HEK293 (cell line): ENCODE data around the gene INO80E.

Experiments used
- CTCF ChIP-seq: fragments of 450-650 bp; formaldehyde crosslinking; IDR thresholded peaks from 2 replicates; pipeline ENCODE4 v1.5.1; 2016; ENCODE audit warnings: missing biosample characterization, missing genetic modification characterization
- HOXA7 ChIP-seq: sonication (generic); formaldehyde crosslinking; IDR thresholded peaks from 2 replicates; pipeline ENCODE4 v1.8.1; 2022; ENCODE audit warnings: missing genetic modification reagents, borderline replicate concordance
- TCF7L2 ChIP-seq: IDR thresholded peaks from 2 replicates; pipeline ENCODE4 v1.6.1; 2011; ENCODE audit warnings: low read depth, mild to moderate bottlenecking, inconsistent platforms, low read length, moderate library complexity, borderline replicate concordance
- ZNF114 ChIP-seq: fragments of 450-650 bp; formaldehyde crosslinking; IDR thresholded peaks from 2 replicates; pipeline ENCODE4 v1.5.0; 2017; ENCODE audit warnings: missing biosample characterization, missing genetic modification characterization
- ZNF521 ChIP-seq: fragments of 450-650 bp; formaldehyde crosslinking; IDR thresholded peaks from 2 replicates; pipeline ENCODE4 v1.5.1; 2017; ENCODE audit warnings: missing biosample characterization, mild to moderate bottlenecking, missing genetic modification characterization

GRCh38 chr16:30004811-30005242 is 8.8 kb downstream of the INO80E start:
- no peak for TF ChIP-seq HOXA7 (CRISPR knock-in tag)
- TF ChIP-seq CTCF (tag by site-specific recombination): no peak
- no peak for TF ChIP-seq TCF7L2
- TF ChIP-seq ZNF114 (tag by site-specific recombination): no peak
- no peak for TF ChIP-seq ZNF521 (tag by site-specific recombination)
